ENCODE measurements around the gene ESYT2. TPM values are rescaled to one million over a fixed set of nuclear protein-coding genes. Genes with fewer than 3 reads are reported as not detected.
A peak's percentile ranks its signal among the peaks of the same experiment; 100 is the strongest.

ESYT2 gene
- polyA plus RNA-seq, 3 donors = 14.0 to 24.1 (median 22.0) TPM

DNA sequence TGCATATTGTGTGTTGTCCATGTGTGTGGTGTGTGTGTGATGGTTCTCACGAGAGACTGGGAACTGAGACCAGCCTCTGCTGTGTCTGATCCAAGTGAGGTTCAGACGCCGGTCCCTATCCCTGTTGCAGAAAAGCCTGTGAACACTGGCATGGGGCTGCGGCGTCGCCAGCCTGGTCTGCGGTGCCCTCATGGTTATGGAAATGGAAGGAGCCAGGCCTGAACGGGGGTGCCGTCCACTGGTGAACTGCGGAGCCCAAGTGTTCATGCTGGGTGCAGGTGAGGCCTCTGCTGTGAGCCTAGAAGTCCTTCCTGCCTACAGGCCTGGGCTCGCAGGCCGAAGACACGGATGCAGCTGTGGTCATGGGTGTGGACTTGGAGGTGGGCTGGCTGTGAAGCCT lies 106.0 kb downstream of the ESYT2 start:
- H3K4me1 Mint-ChIP-seq = peaks cover 6% of the 10 kb centered on the region

GRCh38 chr7:158722574-158723237 lies 106.6 kb downstream of the ESYT2 start:
- no peak overlapping the region for H3K9ac ChIP-seq (ENCODE audit: insufficient read depth, low read length, poor library complexity, severe bottlenecking)
- H3K9me3 Mint-ChIP-seq = peaks cover 0 to 2% (median 0%) of the 10 kb centered on the region in 7 donors
- 99% methylated on average over 6 of the region's 6 CpGs for WGBS (ENCODE audit: insufficient coverage)
- no peak overlapping the region for H3K27ac ChIP-seq (ENCODE audit: low read depth in 1 of 2, low read length in 2 of 2)
- peaks cover 4 to 6% of the 10 kb centered on the region in 2 donors for H3K4me1 ChIP-seq (ENCODE audit: control insufficient read depth in 1 of 2, insufficient read depth in 2 of 2, low read length in 2 of 2)
- peak overlapping the region in 2 of 7 donors; percentile 6 to 25 for H3K27ac Mint-ChIP-seq
- DNase-seq = no peak
- H3K9me3 ChIP-seq (replicated peaks in 1 of 2; ENCODE audit: control insufficient read depth in 1 of 2, insufficient read depth in 1 of 2, low read length in 2 of 2) = no peaks in the 10 kb centered on the region
- peaks cover 1 to 3% (median 2%) of the 10 kb centered on the region in 3 donors for H3K27me3 Mint-ChIP-seq (ENCODE audit: low read depth in 3 of 3)
- H3K4me1 Mint-ChIP-seq = peaks cover 6% of the 10 kb centered on the region
- H4K20me1 ChIP-seq (ENCODE audit: insufficient read depth, low read length) = no peaks in the 10 kb centered on the region
- TF ChIP-seq CTCF (IDR thresholded peaks at IDR 0.05) = no peak
- H3K27me3 ChIP-seq (ENCODE audit: control insufficient read depth in 2 of 2, insufficient read depth in 2 of 2, low read length in 2 of 2) = no peaks in the 10 kb centered on the region
- no peak overlapping the region for H3K4me2 ChIP-seq (replicated peaks; ENCODE audit: extremely low read depth, low read length, poor library complexity, severe bottlenecking)
- no peak overlapping the region for H3K4me3 ChIP-seq (replicated peaks in 1 of 3; ENCODE audit: low read depth in 2 of 3, low read length in 3 of 3)
- H2AFZ ChIP-seq (ENCODE audit: insufficient read depth, low read depth, low read length, poor library complexity, severe bottlenecking) = no peak overlapping the region
- intact Hi-C loops (cut with micrococcal nuclease) = no loop called here
- H3K79me2 ChIP-seq (ENCODE audit: insufficient read depth, low read length) = no peaks in the 10 kb centered on the region
- H3K4me3 Mint-ChIP-seq = no peak overlapping the region
- H3K36me3 ChIP-seq (replicated peaks in 1 of 2; ENCODE audit: control insufficient read depth in 1 of 2, insufficient read depth in 2 of 2, low read length in 2 of 2) = no peaks in the 10 kb centered on the region
- no peaks in the 10 kb centered on the region for H3K36me3 Mint-ChIP-seq

More for the DNA sequence above, 106.0 kb downstream of the ESYT2 start:
- Histone ChIP-seq H3K79me2 (ENCODE audit: insufficient read depth, low read length) (no peaks in the 10 kb centered on the region), H3K4me3 (replicated peaks in 1 of 3; ENCODE audit: low read depth in 2 of 3, low read length in 3 of 3) (no peak overlapping the region), H3K9ac (ENCODE audit: insufficient read depth, low read length, poor library complexity, severe bottlenecking) (no peak overlapping the region), H3K9me3 (replicated peaks in 1 of 2; ENCODE audit: control insufficient read depth in 1 of 2, insufficient read depth in 1 of 2, low read length in 2 of 2) (no peaks in the 10 kb centered on the region), H3K27ac (ENCODE audit: low read depth in 1 of 2, low read length in 2 of 2) (no peak overlapping the region), H3K27me3 (ENCODE audit: control insufficient read depth in 2 of 2, insufficient read depth in 2 of 2, low read length in 2 of 2) (no peaks in the 10 kb centered on the region), H3K4me2 (replicated peaks; ENCODE audit: extremely low read depth, low read length, poor library complexity, severe bottlenecking) (no peak overlapping the region), H3K36me3 (replicated peaks in 1 of 2; ENCODE audit: control insufficient read depth in 1 of 2, insufficient read depth in 2 of 2, low read length in 2 of 2) (no peaks in the 10 kb centered on the region), H4K20me1 (ENCODE audit: insufficient read depth, low read length) (no peaks in the 10 kb centered on the region), H3K4me1 (ENCODE audit: control insufficient read depth in 1 of 2, insufficient read depth in 2 of 2, low read length in 2 of 2) (peaks cover 4 to 6% of the 10 kb centered on the region in 2 donors), H2AFZ (ENCODE audit: insufficient read depth, low read depth, low read length, poor library complexity, severe bottlenecking) (no peak overlapping the region)
- peak overlapping the region in 2 of 7 donors; percentile 6 to 23 for H3K27ac Mint-ChIP-seq
- H3K27me3 Mint-ChIP-seq (ENCODE audit: low read depth in 3 of 3) = peaks cover 0 to 3% (median 2%) of the 10 kb centered on the region in 3 donors
- peaks cover 0 to 2% (median 0%) of the 10 kb centered on the region in 7 donors for H3K9me3 Mint-ChIP-seq
- no peak overlapping the region for H3K4me3 Mint-ChIP-seq
- H3K36me3 Mint-ChIP-seq = no peaks in the 10 kb centered on the region
- 100% methylated on average over 10 of the region's 13 CpGs for WGBS (ENCODE audit: insufficient coverage)
- intact Hi-C loops (cut with micrococcal nuclease) = no loop called here
- DNase-seq = no peak
- TF ChIP-seq CTCF (IDR thresholded peaks at IDR 0.05) = no peak

All from CD14-positive monocyte (primary cell).